Ramos (cell line): ENCODE data around the gene TRUB2.

Source experiments
- in situ Hi-C: fragments of 300-500 bp; cut with MboI; formaldehyde crosslinking; loops from one replicate; pipeline ENCODE4 v1.14.3; 2022; ENCODE audit warnings: low sequenced_read_pairs; ENCODE audit not compliant: unreplicated experiment

The TRUB2 gene

GRCh38 chr9:128275198-128276007, 46.8 kb downstream of the TRUB2 start, which contains the start of gene GOLGA2:
Gene GOLGA2 (minus strand): TSS chr9:128276007. CDS start chr9:128275976, 31 bp downstream.
- in situ Hi-C loops: no loop called here

GRCh38 chr9:128274245-128274644, 48.0 kb downstream of the TRUB2 start:
- in situ Hi-C loops: no loop called here

- in situ Hi-C loops: no loop called here
Observed at GRCh38 chr9:128271512-128271911, 50.7 kb downstream of the TRUB2 start.

- in situ Hi-C loops: no loop called here
Observed at GRCh38 chr9:128271112-128271511, 51.1 kb downstream of the TRUB2 start.

- in situ Hi-C loops: no loop called here
Observed at GRCh38 chr9:128266868-128267590, 55.2 kb downstream of the TRUB2 start.

- in situ Hi-C loops: no loop called here
Observed at GRCh38 chr9:128265348-128265847, 56.8 kb downstream of the TRUB2 start.

GRCh38 chr9:128262687-128263086, 59.6 kb downstream of the TRUB2 start:
- in situ Hi-C loops: no loop called here

GRCh38 chr9:128260340-128260739, 61.9 kb downstream of the TRUB2 start:
- in situ Hi-C loops: no loop called here

GRCh38 chr9:128259156-128259555, 63.1 kb downstream of the TRUB2 start:
- in situ Hi-C loops: no loop called here

GRCh38 chr9:128258326-128258725, 63.9 kb downstream of the TRUB2 start:
- in situ Hi-C loops: no loop called here

GRCh38 chr9:128257907-128258306, 64.3 kb downstream of the TRUB2 start:
- in situ Hi-C loops: no loop called here

- in situ Hi-C loops: no loop called here
Observed at GRCh38 chr9:128257086-128257825, 65.0 kb downstream of the TRUB2 start.
